ENCODE data around the gene RPL28.
A peak's percentile ranks its signal among the peaks of the same experiment; 100 is the strongest.

RPL28 gene

DNA sequence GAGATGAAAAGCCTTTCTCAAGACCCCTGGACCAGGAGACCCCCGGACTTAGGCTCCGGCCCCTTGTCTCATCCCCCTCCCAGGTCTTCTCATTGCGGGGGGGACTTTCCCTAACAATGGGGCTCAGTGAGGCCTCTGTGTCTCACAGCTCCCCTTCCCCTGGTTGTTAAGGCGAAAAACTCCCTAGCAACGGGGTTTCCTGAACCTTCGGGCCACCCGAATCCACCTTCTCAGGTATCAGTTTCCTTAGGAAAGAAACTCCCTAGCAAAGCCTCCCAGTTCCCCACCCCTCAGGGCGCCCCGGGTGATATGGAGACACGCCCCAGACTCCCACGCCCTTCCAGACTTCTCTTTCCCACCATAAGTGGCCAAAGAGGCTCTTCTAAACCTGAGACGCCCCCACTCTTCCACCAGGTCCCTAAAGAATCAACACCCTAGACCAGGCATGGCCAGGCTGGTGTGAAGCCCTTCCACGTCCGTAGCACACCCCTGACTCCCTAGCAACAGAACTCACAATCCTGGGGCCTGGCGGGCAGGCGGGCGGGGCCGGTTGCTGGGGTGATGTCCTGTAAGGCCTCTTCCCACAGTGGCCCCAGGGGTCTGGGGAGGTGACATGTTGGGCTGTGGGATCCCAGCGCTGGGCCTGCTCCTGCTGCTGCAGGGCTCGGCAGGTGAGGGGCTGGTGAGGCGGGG lies 9.3 kb upstream of the RPL28 start, which contains the start of gene TMEM190:
TMEM190 (plus strand) TSS at position 586 of the 693 bp plus-strand sequence; CDS start at position 614, 28 bp downstream.
- Mint-ChIP-seq H3K36me3 (ENCODE audit: low read depth) (no peaks in the 10 kb centered on the region), H3K27ac (peak within 1 kb of the TSS; percentile 52), H3K4me1 (peaks cover 38% of the 10 kb centered on the region), H3K9me3 (no peaks in the 10 kb centered on the region), H3K27me3 (ENCODE audit: low read depth, poor library complexity) (peaks cover 31% of the 10 kb centered on the region), H3K4me3 (peak within 1 kb of the TSS; percentile 42)
- peak; percentile 41 for DNase-seq
- TF ChIP-seq, protein P1, sequence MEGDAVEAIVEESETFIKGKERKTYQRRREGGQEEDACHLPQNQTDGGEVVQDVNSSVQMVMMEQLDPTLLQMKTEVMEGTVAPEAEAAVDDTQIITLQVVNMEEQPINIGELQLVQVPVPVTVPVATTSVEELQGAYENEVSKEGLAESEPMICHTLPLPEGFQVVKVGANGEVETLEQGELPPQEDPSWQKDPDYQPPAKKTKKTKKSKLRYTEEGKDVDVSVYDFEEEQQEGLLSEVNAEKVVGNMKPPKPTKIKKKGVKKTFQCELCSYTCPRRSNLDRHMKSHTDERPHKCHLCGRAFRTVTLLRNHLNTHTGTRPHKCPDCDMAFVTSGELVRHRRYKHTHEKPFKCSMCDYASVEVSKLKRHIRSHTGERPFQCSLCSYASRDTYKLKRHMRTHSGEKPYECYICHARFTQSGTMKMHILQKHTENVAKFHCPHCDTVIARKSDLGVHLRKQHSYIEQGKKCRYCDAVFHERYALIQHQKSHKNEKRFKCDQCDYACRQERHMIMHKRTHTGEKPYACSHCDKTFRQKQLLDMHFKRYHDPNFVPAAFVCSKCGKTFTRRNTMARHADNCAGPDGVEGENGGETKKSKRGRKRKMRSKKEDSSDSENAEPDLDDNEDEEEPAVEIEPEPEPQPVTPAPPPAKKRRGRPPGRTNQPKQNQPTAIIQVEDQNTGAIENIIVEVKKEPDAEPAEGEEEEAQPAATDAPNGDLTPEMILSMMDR (IDR thresholded peaks at IDR 0.05), result no peak

DNA sequence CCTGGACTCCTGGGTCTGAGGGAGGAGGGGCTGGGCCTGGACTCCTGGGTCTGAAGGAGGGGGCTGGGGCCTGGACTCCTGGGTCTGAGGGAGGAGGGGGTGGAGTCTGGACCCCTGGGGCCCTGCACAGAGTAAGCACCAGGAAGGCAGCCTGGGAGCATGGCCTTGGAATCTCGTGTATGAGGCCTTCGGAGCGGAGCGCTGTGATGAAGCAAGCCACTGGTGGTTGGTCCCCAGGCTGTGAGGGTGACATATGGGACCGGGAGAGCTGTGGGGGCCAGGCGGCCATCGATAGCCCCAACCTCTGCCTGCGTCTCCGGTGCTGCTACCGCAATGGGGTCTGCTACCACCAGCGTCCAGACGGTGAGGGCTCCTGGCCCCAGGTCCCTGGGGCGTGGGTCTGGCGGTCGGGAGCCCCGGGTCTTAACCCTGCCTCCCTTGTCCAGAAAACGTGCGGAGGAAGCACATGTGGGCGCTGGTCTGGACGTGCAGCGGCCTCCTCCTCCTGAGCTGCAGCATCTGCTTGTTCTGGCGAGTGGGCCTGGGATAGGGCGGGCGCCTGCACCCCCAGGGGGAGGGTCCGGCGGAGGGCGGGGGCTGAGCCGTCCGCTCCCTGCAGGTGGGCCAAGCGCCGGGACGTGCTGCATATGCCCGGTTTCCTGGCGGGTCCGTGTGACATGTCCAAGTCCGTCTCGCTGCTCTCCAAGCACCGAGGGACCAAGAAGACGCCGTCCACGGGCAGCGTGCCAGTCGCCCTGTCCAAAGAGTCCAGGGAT lies 8.2 kb upstream of the RPL28 start:
- Mint-ChIP-seq H3K36me3 (ENCODE audit: low read depth) (peaks cover 3% of the 10 kb centered on the region), H3K9me3 (peaks cover 10% of the 10 kb centered on the region), H3K4me3 (peak overlapping the region; percentile 45), H3K27ac (no peak overlapping the region), H3K4me1 (peaks cover 32% of the 10 kb centered on the region), H3K27me3 (ENCODE audit: low read depth, poor library complexity) (peaks cover 19% of the 10 kb centered on the region)
- DNase-seq, result peak; percentile 50
- TF ChIP-seq, protein P1 (IDR thresholded peaks at IDR 0.05), result no peak

GRCh38 chr19:55379174-55379573 lies 6.6 kb upstream of the RPL28 start:
- TF ChIP-seq, protein P1 (IDR thresholded peaks at IDR 0.05), result no peak

GRCh38 chr19:55382013-55382412 lies 3.7 kb upstream of the RPL28 start:
- Mint-ChIP-seq H3K27ac (no peak overlapping the region), H3K27me3 (ENCODE audit: low read depth, poor library complexity) (peaks cover 26% of the 10 kb centered on the region), H3K9me3 (peaks cover 10% of the 10 kb centered on the region), H3K4me1 (peaks cover 30% of the 10 kb centered on the region), H3K36me3 (ENCODE audit: low read depth) (peaks cover 11% of the 10 kb centered on the region), H3K4me3 (peak overlapping the region; percentile 76)
- TF ChIP-seq, protein P1 (IDR thresholded peaks at IDR 0.05), result no peak
- DNase-seq, result no peak

More at GRCh38 chr19:55379174-55379573, 6.6 kb upstream of the RPL28 start:
- H3K4me1 Mint-ChIP-seq, result peaks cover 24% of the 10 kb centered on the region
- peaks cover 26% of the 10 kb centered on the region for H3K27me3 Mint-ChIP-seq (ENCODE audit: low read depth, poor library complexity)
- peaks cover 10% of the 10 kb centered on the region for H3K9me3 Mint-ChIP-seq
- no peak overlapping the region for H3K27ac Mint-ChIP-seq
- DNase-seq, result no peak
- H3K4me3 Mint-ChIP-seq, result no peak overlapping the region
- H3K36me3 Mint-ChIP-seq (ENCODE audit: low read depth), result peaks cover 3% of the 10 kb centered on the region

- Mint-ChIP-seq H3K4me1 (peaks cover 36% of the 10 kb centered on the region), H3K9me3 (peaks cover 10% of the 10 kb centered on the region), H3K27ac (no peak overlapping the region), H3K36me3 (ENCODE audit: low read depth) (peaks cover 11% of the 10 kb centered on the region), H3K4me3 (peak overlapping the region; percentile 76), H3K27me3 (ENCODE audit: low read depth, poor library complexity) (peaks cover 26% of the 10 kb centered on the region)
- TF ChIP-seq, protein P1 (IDR thresholded peaks at IDR 0.05), result no peak
- DNase-seq, result no peak
These were observed 3.1 kb upstream of the RPL28 start for GRCh38 chr19:55382522-55383054.
